Thyroid gland (tissue), 4 donors: ENCODE results near the gene ZBTB16. TPM values are rescaled to one million over a fixed set of nuclear protein-coding genes. Genes with fewer than 3 reads are reported as not detected.

Experiments used
- DNase-seq, 2 donors: peaks; one replicate each; pipeline ENCODE4 v3.0.0-alpha.2; 2019
- H3K27ac ChIP-seq, 3 donors: fragments of 200-600 bp; sonication (generic); 1 replicate in 2 of 3; 2 replicates in 1 of 3; pipeline ENCODE4 v1.5.1; 2016 to 2019; ENCODE audit warnings: mild to moderate bottlenecking in 1 of 3, moderate library complexity in 1 of 3
- H3K27me3 ChIP-seq: fragments of 200-600 bp; sonication (generic); one replicate; pipeline ENCODE4 v1.5.1; 2019
- H3K36me3 ChIP-seq, 2 donors: fragments of 200-600 bp; sonication (generic); one replicate each; pipeline ENCODE4 v1.5.1; 2016 to 2019
- H3K4me1 ChIP-seq, 2 donors: fragments of 200-600 bp; sonication (generic); one replicate each; pipeline ENCODE4 v1.5.1; 2017 to 2019
- H3K4me3 ChIP-seq, 3 donors: fragments of 200-600 bp; sonication (generic); replicated peaks in 1 of 3; 1 replicate in 2 of 3; 2 replicates in 1 of 3; pipeline ENCODE4 v1.5.1; 2016; ENCODE audit warnings: mild to moderate bottlenecking in 1 of 3
- H3K9me3 ChIP-seq: fragments of 200-600 bp; sonication (generic); one replicate; pipeline ENCODE4 v1.5.1; 2017
- POLR2A ChIP-seq, 2 donors: fragments of 450-650 bp; IDR thresholded peaks; one replicate each; pipeline ENCODE4 v1.6.1; 2017; ENCODE audit warnings: antibody characterized with exemption in 2 of 2, mild to moderate bottlenecking in 2 of 2, moderate library complexity in 1 of 2
- WGBS, 2 donors: methylation state at CpG; one replicate each; pipeline ENCODE4 v1.1.5; 2017; 5-methylcytosine and 5-hydroxymethylcytosine counted together
- intact Hi-C: fragments of 100-400 bp; cut with DNase I; formaldehyde crosslinking; loops from one replicate; pipeline ENCODE4 v1.15.1; 2023
- total RNA-seq, 4 donors: library from RNA; depleted of rRNA; stranded (reverse); fragments of >200 nt; gene quantifications; one replicate each; pipeline ENCODE4 v1.2.3, GENCODE V29; 2016
- TF ChIP-seq, protein P1 (sequence below), 6 experiments: fragments of 200-600 bp in 3 of 6; fragments of 450-650 bp in 3 of 6; sonication (generic) in 3 of 6; IDR thresholded peaks; one replicate each; pipeline ENCODE4 v1.5.1; 2016 to 2019; ENCODE audit warnings: antibody characterized with exemption in 6 of 6, mild to moderate bottlenecking in 2 of 6, inconsistent platforms in 1 of 6, moderate library complexity in 1 of 6

The ZBTB16 gene
- total RNA-seq, 4 donors from 2014 or later = 157 to 385 (median 177) TPM

DNA sequence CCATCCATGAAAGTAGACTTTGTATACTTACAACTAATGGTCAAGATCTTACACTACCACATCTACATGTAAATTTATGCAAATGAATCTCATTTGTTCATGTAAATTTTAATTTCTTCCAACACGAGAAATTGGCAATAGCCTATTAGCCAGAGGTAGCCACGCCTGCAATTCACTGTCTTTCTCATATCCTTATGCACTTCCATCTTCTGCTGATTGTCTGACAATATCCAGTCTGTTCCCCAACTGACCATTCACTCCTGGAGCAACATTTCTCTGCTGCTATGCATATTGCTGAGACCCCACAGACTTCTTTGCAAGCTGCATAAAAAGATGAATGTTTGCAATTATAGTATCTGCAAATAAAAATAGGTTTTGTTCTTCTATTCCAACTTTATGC is 239.2 kb downstream of the ZBTB16 start:
- intact Hi-C loops = no loop called here
- Histone ChIP-seq H3K27me3 (no peaks in the 10 kb centered on the region), H3K4me3 (peak overlapping the region in 1 of 3 donors; percentile 25), H3K27ac (peak overlapping the region in 1 of 3 donors; percentile 83), H3K4me1 (no peaks in the 10 kb centered on the region), H3K36me3 (peaks cover 4 to 13% of the 10 kb centered on the region in 2 donors), H3K9me3 (no peaks in the 10 kb centered on the region)
- TF ChIP-seq POLR2A (IDR thresholded peaks at IDR 0.05) = no peak
- TF ChIP-seq, protein P1, sequence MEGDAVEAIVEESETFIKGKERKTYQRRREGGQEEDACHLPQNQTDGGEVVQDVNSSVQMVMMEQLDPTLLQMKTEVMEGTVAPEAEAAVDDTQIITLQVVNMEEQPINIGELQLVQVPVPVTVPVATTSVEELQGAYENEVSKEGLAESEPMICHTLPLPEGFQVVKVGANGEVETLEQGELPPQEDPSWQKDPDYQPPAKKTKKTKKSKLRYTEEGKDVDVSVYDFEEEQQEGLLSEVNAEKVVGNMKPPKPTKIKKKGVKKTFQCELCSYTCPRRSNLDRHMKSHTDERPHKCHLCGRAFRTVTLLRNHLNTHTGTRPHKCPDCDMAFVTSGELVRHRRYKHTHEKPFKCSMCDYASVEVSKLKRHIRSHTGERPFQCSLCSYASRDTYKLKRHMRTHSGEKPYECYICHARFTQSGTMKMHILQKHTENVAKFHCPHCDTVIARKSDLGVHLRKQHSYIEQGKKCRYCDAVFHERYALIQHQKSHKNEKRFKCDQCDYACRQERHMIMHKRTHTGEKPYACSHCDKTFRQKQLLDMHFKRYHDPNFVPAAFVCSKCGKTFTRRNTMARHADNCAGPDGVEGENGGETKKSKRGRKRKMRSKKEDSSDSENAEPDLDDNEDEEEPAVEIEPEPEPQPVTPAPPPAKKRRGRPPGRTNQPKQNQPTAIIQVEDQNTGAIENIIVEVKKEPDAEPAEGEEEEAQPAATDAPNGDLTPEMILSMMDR (IDR thresholded peaks at IDR 0.05) = no peak
- 88 to 89% methylated on average over 2 of the region's 2 CpGs for WGBS, 2 donors
- no peak for DNase-seq

Other genes with a start within 250 kb of the ZBTB16 start
- gene USP28, start 184.1 kb upstream of the ZBTB16 start, total RNA-seq = 10 to 100 TPM; 15.3 to 36.7 (median 26.2) TPM
- gene HTR3B, start 154.9 kb upstream of the ZBTB16 start, total RNA-seq = not detected
- not detected for gene HTR3A, start 84.6 kb upstream of the ZBTB16 start, total RNA-seq
- gene NNMT, start 236.7 kb downstream of the ZBTB16 start, total RNA-seq = 100 to 1,000 TPM in 3 of 4 donors, 10 to 100 TPM in 1; 78.1 to 459 (median 185) TPM